Measurements from ENCODE around the gene ASB5. TPM values are rescaled to one million over a fixed set of nuclear protein-coding genes. Genes with fewer than 3 reads are reported as not detected.
"Not testable (repeated sequence)": the region's sequence is repeated elsewhere in the genome, so short reads cannot be mapped to it uniquely, and the experiment has no call there.

ASB5 gene
- total RNA-seq, 3 donors from 2014 or later (not counting 1 experiment from before 2014, with no cell fraction given), result not detected

- no peaks in the 10 kb centered on the region for H3K27me3 Mint-ChIP-seq (ENCODE audit: low read depth in 2 of 2)
- Histone ChIP-seq H3K4me1 (ENCODE audit: control insufficient read depth, insufficient read depth, low read length) (no peaks in the 10 kb centered on the region), H3K9me3 (ENCODE audit: control insufficient read depth, insufficient read depth, low read length) (no peaks in the 10 kb centered on the region), H3K4me3 (ENCODE audit: low read length) (no peak overlapping the region), H3K27ac (ENCODE audit: low read length) (no peak overlapping the region), H3K36me3 (ENCODE audit: control insufficient read depth, insufficient read depth, low read length) (no peaks in the 10 kb centered on the region), H3K27me3 (ENCODE audit: control insufficient read depth, insufficient read depth, low read length) (peaks cover 2% of the 10 kb centered on the region)
- no peaks in the 10 kb centered on the region for H3K9me3 Mint-ChIP-seq
- 88% methylated on average over 4 of the region's 5 CpGs for WGBS (ENCODE audit: insufficient coverage)
- intact Hi-C loops (cut with micrococcal nuclease), result no loop called here
- H3K27ac Mint-ChIP-seq, result no peak overlapping the region
- ATAC-seq (no peak), DNase-seq (no peak)
- TF ChIP-seq CTCF (IDR thresholded peaks at IDR 0.05), result no peak
- no peaks in the 10 kb centered on the region for H3K36me3 Mint-ChIP-seq
- H3K4me3 Mint-ChIP-seq, result no peak overlapping the region
- no peaks in the 10 kb centered on the region for H3K4me1 Mint-ChIP-seq
Measured at GRCh38 chr4:176222149-176222548, 46.9 kb downstream of the ASB5 start.

- no peak overlapping the region for H3K27ac ChIP-seq (ENCODE audit: low read length)
- Mint-ChIP-seq H3K4me3 (no peak overlapping the region), H3K9me3 (no peaks in the 10 kb centered on the region), H3K27me3 (ENCODE audit: low read depth in 2 of 2) (peaks cover 0 to 3% of the 10 kb centered on the region in 2 donors), H3K27ac (no peak overlapping the region), H3K4me1 (no peaks in the 10 kb centered on the region), H3K36me3 (no peaks in the 10 kb centered on the region)
- DNase-seq (no peak), ATAC-seq (no peak)
- no peak overlapping the region for H3K4me3 ChIP-seq (ENCODE audit: low read length)
- intact Hi-C loops (cut with micrococcal nuclease), result no loop called here
- no peak for TF ChIP-seq CTCF (IDR thresholded peaks at IDR 0.05)
- WGBS (ENCODE audit: insufficient coverage), result 100% methylated on average over 1 of the region's 2 CpGs
- H3K9me3 ChIP-seq (ENCODE audit: control insufficient read depth, insufficient read depth, low read length), result no peaks in the 10 kb centered on the region
- H3K36me3 ChIP-seq (ENCODE audit: control insufficient read depth, insufficient read depth, low read length), result no peaks in the 10 kb centered on the region
- no peaks in the 10 kb centered on the region for H3K4me1 ChIP-seq (ENCODE audit: control insufficient read depth, insufficient read depth, low read length)
- H3K27me3 ChIP-seq (ENCODE audit: control insufficient read depth, insufficient read depth, low read length), result no peaks in the 10 kb centered on the region
Measured at GRCh38 chr4:176217510-176217909, 51.5 kb downstream of the ASB5 start.

GRCh38 chr4:176212351-176212750, 56.7 kb downstream of the ASB5 start:
- H3K9me3 Mint-ChIP-seq; H3K4me1 Mint-ChIP-seq; H3K36me3 Mint-ChIP-seq; H3K9me3 ChIP-seq (ENCODE audit: control insufficient read depth, insufficient read depth, low read length); H3K27ac ChIP-seq (ENCODE audit: low read length); H3K27ac Mint-ChIP-seq; ATAC-seq; H3K4me3 Mint-ChIP-seq; intact Hi-C loops (cut with micrococcal nuclease); H3K36me3 ChIP-seq (ENCODE audit: control insufficient read depth, insufficient read depth, low read length); DNase-seq; H3K4me3 ChIP-seq (ENCODE audit: low read length); H3K27me3 ChIP-seq (ENCODE audit: control insufficient read depth, insufficient read depth, low read length); H3K4me1 ChIP-seq (ENCODE audit: control insufficient read depth, insufficient read depth, low read length): not testable (repeated sequence)
- 95% methylated on average over 2 of the region's 3 CpGs for WGBS (ENCODE audit: insufficient coverage)
- H3K27me3 Mint-ChIP-seq (ENCODE audit: low read depth in 2 of 2), result peaks cover 10 to 13% of the 10 kb centered on the region in 2 donors

- Histone ChIP-seq H3K36me3 (ENCODE audit: control insufficient read depth, insufficient read depth, low read length) (no peaks in the 10 kb centered on the region), H3K27ac (ENCODE audit: low read length) (no peak overlapping the region), H3K27me3 (ENCODE audit: control insufficient read depth, insufficient read depth, low read length) (peaks cover 5% of the 10 kb centered on the region), H3K4me1 (ENCODE audit: control insufficient read depth, insufficient read depth, low read length) (no peaks in the 10 kb centered on the region), H3K4me3 (ENCODE audit: low read length) (no peak overlapping the region), H3K9me3 (ENCODE audit: control insufficient read depth, insufficient read depth, low read length) (no peaks in the 10 kb centered on the region)
- intact Hi-C loops (cut with micrococcal nuclease), result no loop called here
- Mint-ChIP-seq H3K4me1 (no peaks in the 10 kb centered on the region), H3K9me3 (no peaks in the 10 kb centered on the region), H3K36me3 (no peaks in the 10 kb centered on the region), H3K27ac (no peak overlapping the region), H3K4me3 (no peak overlapping the region), H3K27me3 (ENCODE audit: low read depth in 2 of 2) (peaks cover 20 to 25% of the 10 kb centered on the region in 2 donors)
- TF ChIP-seq CTCF (IDR thresholded peaks at IDR 0.05), result no peak
- DNase-seq (no peak), ATAC-seq (no peak)
- WGBS (ENCODE audit: insufficient coverage), result 86% methylated on average over 7 of the region's 7 CpGs
Measured at GRCh38 chr4:176210579-176211296, 58.3 kb downstream of the ASB5 start.

Measured in natural killer cell (primary cell).